Measurements from ENCODE around the gene ZNF618.

- TF ChIP-seq EZH2phosphoT487 (IDR thresholded peaks at IDR 0.05; ENCODE audit: borderline replicate concordance) = no peak
- TF ChIP-seq, protein P1, sequence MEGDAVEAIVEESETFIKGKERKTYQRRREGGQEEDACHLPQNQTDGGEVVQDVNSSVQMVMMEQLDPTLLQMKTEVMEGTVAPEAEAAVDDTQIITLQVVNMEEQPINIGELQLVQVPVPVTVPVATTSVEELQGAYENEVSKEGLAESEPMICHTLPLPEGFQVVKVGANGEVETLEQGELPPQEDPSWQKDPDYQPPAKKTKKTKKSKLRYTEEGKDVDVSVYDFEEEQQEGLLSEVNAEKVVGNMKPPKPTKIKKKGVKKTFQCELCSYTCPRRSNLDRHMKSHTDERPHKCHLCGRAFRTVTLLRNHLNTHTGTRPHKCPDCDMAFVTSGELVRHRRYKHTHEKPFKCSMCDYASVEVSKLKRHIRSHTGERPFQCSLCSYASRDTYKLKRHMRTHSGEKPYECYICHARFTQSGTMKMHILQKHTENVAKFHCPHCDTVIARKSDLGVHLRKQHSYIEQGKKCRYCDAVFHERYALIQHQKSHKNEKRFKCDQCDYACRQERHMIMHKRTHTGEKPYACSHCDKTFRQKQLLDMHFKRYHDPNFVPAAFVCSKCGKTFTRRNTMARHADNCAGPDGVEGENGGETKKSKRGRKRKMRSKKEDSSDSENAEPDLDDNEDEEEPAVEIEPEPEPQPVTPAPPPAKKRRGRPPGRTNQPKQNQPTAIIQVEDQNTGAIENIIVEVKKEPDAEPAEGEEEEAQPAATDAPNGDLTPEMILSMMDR (conservative IDR thresholded peaks at IDR 0.05; ENCODE audit: low read length) = no peak
Measured at GRCh38 chr9:114093761-114094505, 217.8 kb downstream of the ZNF618 start.
